Upper lobe of left lung (tissue), 4 donors: ENCODE results near the gene FAM168A.

Experiments used
- CTCF ChIP-seq, 6 experiments: fragments of 450-650 bp in 4 of 6; fragments of 200-600 bp in 2 of 6; sonication (generic) in 2 of 6; IDR thresholded peaks; one replicate each; pipeline ENCODE4 v1.5.1; 2016 to 2019; ENCODE audit warnings: antibody characterized with exemption in 6 of 6
- EP300 ChIP-seq, 4 donors: sonication (generic); formaldehyde crosslinking; IDR thresholded peaks; one replicate each; pipeline ENCODE4 v1.5.1; 2017; ENCODE audit warnings: antibody characterized with exemption in 4 of 4, control low read depth in 2 of 4

- no peak for TF ChIP-seq EP300 (IDR thresholded peaks at IDR 0.05)
- TF ChIP-seq CTCF (IDR thresholded peaks at IDR 0.05) = no peak
Measured at GRCh38 chr11:73496134-73496533, 101.8 kb downstream of the FAM168A start.
